K562 (cell line): ENCODE results near the gene IGF2R. TPM values are rescaled to one million over a fixed set of nuclear protein-coding genes. Genes with fewer than 3 reads are reported as not detected.

ENCODE experiments used
- CLOCK ChIP-seq: fragments of 250-450 bp; sonication (Bioruptor Pico); IDR thresholded peaks from 2 replicates; pipeline ENCODE4 v1.4.0; 2020; ENCODE audit warnings: mild to moderate bottlenecking, moderate library complexity, borderline replicate concordance
- E2F4 ChIP-seq: sonication (generic); formaldehyde crosslinking; IDR thresholded peaks from 2 replicates; pipeline ENCODE4 v1.8.0; 2022; ENCODE audit warnings: mild to moderate bottlenecking, low read depth, missing genetic modification reagents
- E2F8 ChIP-seq: fragments of 450-650 bp; IDR thresholded peaks from 2 replicates; pipeline ENCODE4 v1.7.1; 2018; ENCODE audit warnings: mild to moderate bottlenecking, low read depth; ENCODE audit not compliant: partially characterized antibody
- FOXP1 ChIP-seq: sonication (generic); formaldehyde crosslinking; IDR thresholded peaks from 2 replicates; pipeline ENCODE4 v1.8.0; 2022; ENCODE audit warnings: mild to moderate bottlenecking, missing genetic modification reagents
- MTA2 ChIP-seq: fragments of 450-650 bp; IDR thresholded peaks from 2 replicates; pipeline ENCODE4 v1.6.1; 2016; ENCODE audit warnings: low read depth
- NELFE ChIP-seq: IDR thresholded peaks from 2 replicates; pipeline ENCODE4 v1.6.1; 2011; ENCODE audit warnings: mild to moderate bottlenecking; ENCODE audit not compliant: insufficient read depth, insufficient read length
- POLR3G ChIP-seq: IDR thresholded peaks from 2 replicates; pipeline ENCODE4 v1.6.1; 2011; ENCODE audit not compliant: insufficient read length, insufficient replicate concordance; ENCODE audit errors: extremely low read depth
- PYGO2 ChIP-seq: fragments of 450-650 bp; IDR thresholded peaks from 2 replicates; pipeline ENCODE4 v1.6.1; 2016; ENCODE audit warnings: mild to moderate bottlenecking, missing genetic modification characterization, moderate library complexity, missing compliant biosample characterization
- RBM17 ChIP-seq: fragments of 200-400 bp; formaldehyde crosslinking; IDR thresholded peaks from 2 replicates; pipeline ENCODE4 v1.6.1; 2017; ENCODE audit warnings: low read depth, mild to moderate bottlenecking, low read length, borderline replicate concordance
- RBM39 ChIP-seq: fragments of 200-400 bp; formaldehyde crosslinking; optimal IDR thresholded peaks from 2 replicates; pipeline ENCODE3; 2018; ENCODE audit warnings: low read depth, low read length
- RREB1 ChIP-seq: fragments of 250-450 bp; sonication (Bioruptor Pico); IDR thresholded peaks from 2 replicates; pipeline ENCODE4 v1.4.0; 2020
- SMARCC2 ChIP-seq: fragments of 450-650 bp; IDR thresholded peaks from 2 replicates; pipeline ENCODE4 v1.6.1; 2017; ENCODE audit warnings: antibody characterized with exemption, moderate library complexity, mild to moderate bottlenecking, low read depth
- TAF9B ChIP-seq: fragments of 450-650 bp; IDR thresholded peaks from 2 replicates; pipeline ENCODE4 v1.6.1; 2018; ENCODE audit warnings: mild to moderate bottlenecking; ENCODE audit not compliant: partially characterized antibody
- ZNF384 ChIP-seq: IDR thresholded peaks from 2 replicates; pipeline ENCODE4 v1.6.1; 2012; ENCODE audit warnings: low read depth, low read length, improper control_type of control experiment
- ZNF41 ChIP-seq: fragments of 250-450 bp; sonication (Bioruptor Pico); conservative IDR thresholded peaks from 2 replicates; pipeline ENCODE4 v1.4.0; 2020; ENCODE audit warnings: mild to moderate bottlenecking
- ZNF57 ChIP-seq: fragments of 450-650 bp; formaldehyde crosslinking; IDR thresholded peaks from 2 replicates; pipeline ENCODE4 v1.4.0; 2020; ENCODE audit warnings: mild to moderate bottlenecking, moderate library complexity
- ZSCAN32 ChIP-seq: fragments of 450-650 bp; formaldehyde crosslinking; IDR thresholded peaks from 2 replicates; pipeline ENCODE4 v1.4.0; 2020; ENCODE audit warnings: mild to moderate bottlenecking, moderate library complexity
- polyA plus RNA-seq, 8 experiments: library from polyadenylated mRNA; depleted of rRNA in 4 of 8; stranded (reverse) in 5 of 8; unstranded in 3 of 8; fragments of >200 nt; fragmentation: Nextera tagmentation in 2 of 8; fragmentation: Illumina TruSeq in 1 of 8; extraction: Ambion mirVana in 2 of 8; extraction: Trizol in 1 of 8; gene quantifications; 2 replicates each; pipeline versions ENCODE4 v1.2.1 to v1.2.3, GENCODE V29; 2011 to 2014; ENCODE audit warnings: inconsistent platforms in 1 of 8, missing spikeins in 1 of 8
- total RNA-seq, 7 experiments: library from RNA; depleted of rRNA in 6 of 7; stranded (reverse); fragments of >200 nt in 6 of 7; fragmentation: Illumina TruSeq in 2 of 7; extraction: Trizol in 2 of 7; gene quantifications; 2 replicates each; pipeline versions ENCODE4 v1.2.1 to v1.2.3, GENCODE V29; 2011 to 2021; ENCODE audit warnings: low replicate concordance in 1 of 7

IGF2R gene
- total and polyA plus RNA-seq, 9 of the 15 experiments (the other 6 are each of a cell fraction or from before 2014, with no cell fraction given): 3.5 to 92.3 (median 34.5) TPM

- TF ChIP-seq E2F4 (CRISPR knock-in tag): no peak
- peak; percentile 58 for TF ChIP-seq SMARCC2
- TF ChIP-seq POLR3G: no peak
- TF ChIP-seq FOXP1: peak; percentile 13; the same call in 1 of the 2 replicates
- TF ChIP-seq ZNF57 (CRISPR knock-in tag): no peak
- TF ChIP-seq ZSCAN32: no peak
- no peak for TF ChIP-seq PYGO2 (tag)
- peak; percentile 38 for TF ChIP-seq TAF9B
- peak; percentile 5 for TF ChIP-seq E2F8
- no peak for TF ChIP-seq NELFE
- TF ChIP-seq RREB1: no peak
- TF ChIP-seq RBM17: no peak
- TF ChIP-seq CLOCK (CRISPR knock-in tag): no peak
- no peak for TF ChIP-seq ZNF41 (CRISPR knock-in tag)
- no peak for TF ChIP-seq RBM39
- no peak for TF ChIP-seq ZNF384
- no peak for TF ChIP-seq MTA2
Observed at GRCh38 chr6:159988983-159989454, 20.1 kb downstream of the IGF2R start (continued).
